Endothelial cell of umbilical vein (primary cell): Measurements from ENCODE around the gene GRXCR1. TPM values are rescaled to one million over a fixed set of nuclear protein-coding genes. Genes with fewer than 3 reads are reported as not detected.

Experiments used
- BruUV-seq: library from RNA; stranded (reverse); fragments of 400-500 nt; replicated peaks from 2 replicates; lab custom pipeline; 2021; lab: Mats Ljungman, UMichigan
- CTCF ChIA-PET: fragments of 300-600, 350-600 bp; sonication (Branson Sonifier 250); formaldehyde crosslinking; loops from one replicate; lab custom pipeline; 2021; ENCODE audit warnings: antibody characterized with exemption, inconsistent platforms; lab: Charles Lee
- POLR2A ChIA-PET: fragments of 300-600, 350-600 bp; sonication (Branson Sonifier 250); formaldehyde crosslinking; loops from one replicate; lab custom pipeline; 2021; ENCODE audit warnings: antibody characterized with exemption, inconsistent platforms; lab: Charles Lee
- DNase-seq: peaks from one replicate; pipeline ENCODE4 v3.0.0-alpha.2; 2011; ENCODE audit warnings: low read depth, low spot score
- FAIRE-seq: peaks from 2 replicates; lab custom pipeline; 2011; peaks lifted over from hg19 to GRCh38; lab: Jason Lieb, UNC
- H2AFZ ChIP-seq: 2 replicates; pipeline ENCODE4 v1.6.0; 2012; ENCODE audit warnings: low read depth, low read length, control low read depth, inconsistent platforms
- H3K27ac ChIP-seq: 2 replicates; pipeline ENCODE4 v1.5.1; 2011; ENCODE audit warnings: low read depth, mild to moderate bottlenecking, control low read depth, low read length, moderate library complexity; ENCODE audit not compliant: insufficient read depth
- H3K27me3 ChIP-seq, 2 experiments: 2 replicates each; pipeline versions ENCODE4 v1.6.0 to v1.6.1; 2011; ENCODE audit warnings: low read length in 2 of 2, mixed read lengths in 1 of 2; ENCODE audit not compliant: control insufficient read depth in 2 of 2, insufficient read depth in 2 of 2
- H3K36me3 ChIP-seq, 2 experiments: 2 replicates in 1 of 2; 3 replicates in 1 of 2; pipeline ENCODE4 v1.5.1; 2011; ENCODE audit warnings: low read length in 2 of 2, mild to moderate bottlenecking in 1 of 2, moderate library complexity in 1 of 2; ENCODE audit not compliant: control insufficient read depth in 2 of 2, insufficient read depth in 2 of 2; ENCODE audit errors: extremely low read depth in 1 of 2
- H3K4me1 ChIP-seq: 3 replicates; pipeline ENCODE4 v1.5.1; 2011; ENCODE audit warnings: mild to moderate bottlenecking, low read length; ENCODE audit not compliant: control insufficient read depth, insufficient read depth; ENCODE audit errors: extremely low read depth
- H3K4me2 ChIP-seq: 2 replicates; pipeline ENCODE4 v1.6.1; 2011; ENCODE audit warnings: low read length, control low read depth, mixed read lengths; ENCODE audit not compliant: insufficient read depth
- H3K4me3 ChIP-seq, 3 experiments: fragments of 200-600 bp in 1 of 3; sonication (generic), shearing (Covaris generic) in 1 of 3; replicated peaks in 1 of 3; 2 replicates each; pipeline ENCODE4 v1.5.1; 2011 to 2016; ENCODE audit warnings: control low read depth in 3 of 3, low read length in 3 of 3, mild to moderate bottlenecking in 2 of 3, inconsistent platforms in 1 of 3, low read depth in 1 of 3, moderate library complexity in 1 of 3; ENCODE audit not compliant: insufficient read depth in 1 of 3
- H3K79me2 ChIP-seq: 2 replicates; pipeline ENCODE4 v1.6.0; 2012; ENCODE audit warnings: low read length, inconsistent platforms; ENCODE audit not compliant: control insufficient read depth, insufficient read depth
- H3K9ac ChIP-seq: replicated peaks from 2 replicates; pipeline ENCODE3; 2011; ENCODE audit warnings: low read length, control low read depth; ENCODE audit not compliant: insufficient read depth; ENCODE audit errors: extremely low read depth
- H3K9me1 ChIP-seq: replicated peaks from 3 replicates; pipeline ENCODE4 v1.6.0; 2011; ENCODE audit warnings: mild to moderate bottlenecking, low read length; ENCODE audit not compliant: control insufficient read depth, insufficient read depth; ENCODE audit errors: extremely low read depth
- H3K9me3 ChIP-seq: replicated peaks from 2 replicates; pipeline ENCODE4 v1.5.1; 2012; ENCODE audit warnings: low read length, inconsistent platforms; ENCODE audit not compliant: control insufficient read depth, insufficient read depth
- H4K20me1 ChIP-seq: replicated peaks from 2 replicates; pipeline ENCODE3; 2011; ENCODE audit warnings: mild to moderate bottlenecking, low read length; ENCODE audit not compliant: control insufficient read depth, insufficient read depth; ENCODE audit errors: extremely low read depth
- EZH2 ChIP-seq: IDR thresholded peaks from 2 replicates; pipeline ENCODE4 v1.6.1; 2012; ENCODE audit warnings: borderline replicate concordance, low read depth, mild to moderate bottlenecking, moderate library complexity, low read length, inconsistent platforms; ENCODE audit not compliant: severe bottlenecking
- FOS ChIP-seq: IDR thresholded peaks from 2 replicates; pipeline ENCODE4 v1.6.1; 2011; ENCODE audit warnings: mild to moderate bottlenecking, low read length, moderate library complexity, borderline replicate concordance; ENCODE audit not compliant: insufficient read depth
- GATA2 ChIP-seq: IDR thresholded peaks from 2 replicates; pipeline ENCODE4 v1.7.0; 2011; ENCODE audit warnings: low read depth, mild to moderate bottlenecking, moderate library complexity, mixed read lengths, low read length; ENCODE audit not compliant: insufficient read length, insufficient read depth
- JUN ChIP-seq: IDR thresholded peaks from 2 replicates; pipeline ENCODE4 v1.6.1; 2011; ENCODE audit warnings: borderline replicate concordance, low read depth; ENCODE audit not compliant: insufficient read length, insufficient read depth
- MYC ChIP-seq: IDR thresholded peaks from one replicate; pipeline ENCODE4 v1.6.1; 2011; ENCODE audit warnings: mild to moderate bottlenecking, low read depth, low read length
- POLR2A ChIP-seq: IDR thresholded peaks from 2 replicates; pipeline ENCODE4 v1.6.1; 2012; ENCODE audit warnings: low read depth, mild to moderate bottlenecking, control low read depth, low read length
- POLR2AphosphoS5 ChIP-seq: IDR thresholded peaks from 2 replicates; pipeline ENCODE4 v1.6.1; 2012; ENCODE audit warnings: low read depth, mild to moderate bottlenecking, control low read depth, low read length, moderate library complexity; ENCODE audit not compliant: insufficient read depth
- dilution Hi-C: fragments of 300-500 bp; cut with MboI; formaldehyde crosslinking; loops from one replicate; pipeline ENCODE4 v1.15.0; 2019; ENCODE audit warnings: low sequenced_read_pairs; ENCODE audit not compliant: extremely low pct_ligation_motif_present
- intact Hi-C: fragments of 100-400 bp; cut with micrococcal nuclease; formaldehyde crosslinking; loops from one replicate; pipeline ENCODE4 v1.10.0; 2022
- polyA plus RNA-seq, 4 experiments: library from polyadenylated mRNA; depleted of rRNA in 3 of 4; stranded (reverse) in 3 of 4; unstranded in 1 of 4; fragments of >200 nt; gene quantifications; 2 replicates each; pipeline versions ENCODE4 v1.2.1 to v1.2.3, GENCODE V29; 2011 to 2012; ENCODE audit warnings: missing spikeins in 1 of 4
- total RNA-seq: library from RNA; stranded (reverse); gene quantifications from 2 replicates; pipeline ENCODE4 v1.2.3, GENCODE V29; 2021
- TF ChIP-seq, protein P1 (sequence below), 2 donors: IDR thresholded peaks; 1 replicate in 1 of 2; 2 replicates in 1 of 2; pipeline ENCODE4 v1.5.1; 2011; ENCODE audit warnings: low read length in 2 of 2, mild to moderate bottlenecking in 2 of 2, moderate library complexity in 2 of 2, control low read depth in 1 of 2, inconsistent platforms in 1 of 2, low read depth in 1 of 2; ENCODE audit not compliant: insufficient read depth in 1 of 2; ENCODE audit errors: extremely low read depth in 1 of 2
- TF ChIP-seq, protein P2 (sequence below): IDR thresholded peaks from 2 replicates; pipeline ENCODE4 v1.6.1; 2011; ENCODE audit not compliant: insufficient read depth, insufficient read length

GRXCR1 gene
- total and polyA plus RNA-seq, 2 donors (not counting 3 experiments of a cell fraction or from before 2014, with no cell fraction given) = not detected

DNA sequence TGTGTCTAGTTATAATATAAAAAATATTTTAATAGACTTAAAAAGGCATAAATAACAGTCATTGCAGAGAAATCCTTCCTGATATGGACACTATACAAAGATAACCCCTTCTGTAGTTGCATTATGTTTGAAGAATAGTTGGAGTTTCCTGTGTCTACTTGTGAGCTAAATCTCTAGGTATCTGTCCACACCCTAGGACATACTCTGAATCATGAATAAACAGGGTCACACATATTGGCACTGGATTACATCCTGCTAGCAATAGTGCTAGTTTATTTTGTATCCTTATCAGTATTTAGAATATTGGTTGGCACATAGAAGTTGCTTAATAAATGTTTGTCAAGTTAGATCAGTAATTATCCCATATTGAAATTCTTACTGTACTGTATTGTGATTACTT lies 173.9 kb downstream of the GRXCR1 start:
- no peak for DNase-seq
- no peak for FAIRE-seq
- Histone ChIP-seq H3K36me3 (no peaks in the 10 kb centered on the region), H3K27ac (no peak overlapping the region), H3K9me1 (no peaks in the 10 kb centered on the region), H3K9ac (no peak overlapping the region), H3K79me2 (no peaks in the 10 kb centered on the region), H3K4me1 (no peaks in the 10 kb centered on the region), H3K4me2 (no peak overlapping the region), H2AFZ (no peak overlapping the region), H3K4me3 (no peak overlapping the region), H4K20me1 (no peaks in the 10 kb centered on the region), H3K27me3 (no peaks in the 10 kb centered on the region), H3K9me3 (no peaks in the 10 kb centered on the region)
- ChIA-PET POLR2A (no interaction called here), CTCF (no interaction called here)
- dilution Hi-C loops = no loop called here
- no peak for TF ChIP-seq FOS
- TF ChIP-seq JUN = no peak
- TF ChIP-seq, protein P1, sequence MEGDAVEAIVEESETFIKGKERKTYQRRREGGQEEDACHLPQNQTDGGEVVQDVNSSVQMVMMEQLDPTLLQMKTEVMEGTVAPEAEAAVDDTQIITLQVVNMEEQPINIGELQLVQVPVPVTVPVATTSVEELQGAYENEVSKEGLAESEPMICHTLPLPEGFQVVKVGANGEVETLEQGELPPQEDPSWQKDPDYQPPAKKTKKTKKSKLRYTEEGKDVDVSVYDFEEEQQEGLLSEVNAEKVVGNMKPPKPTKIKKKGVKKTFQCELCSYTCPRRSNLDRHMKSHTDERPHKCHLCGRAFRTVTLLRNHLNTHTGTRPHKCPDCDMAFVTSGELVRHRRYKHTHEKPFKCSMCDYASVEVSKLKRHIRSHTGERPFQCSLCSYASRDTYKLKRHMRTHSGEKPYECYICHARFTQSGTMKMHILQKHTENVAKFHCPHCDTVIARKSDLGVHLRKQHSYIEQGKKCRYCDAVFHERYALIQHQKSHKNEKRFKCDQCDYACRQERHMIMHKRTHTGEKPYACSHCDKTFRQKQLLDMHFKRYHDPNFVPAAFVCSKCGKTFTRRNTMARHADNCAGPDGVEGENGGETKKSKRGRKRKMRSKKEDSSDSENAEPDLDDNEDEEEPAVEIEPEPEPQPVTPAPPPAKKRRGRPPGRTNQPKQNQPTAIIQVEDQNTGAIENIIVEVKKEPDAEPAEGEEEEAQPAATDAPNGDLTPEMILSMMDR (IDR thresholded peaks at IDR 0.05; ENCODE audit: extremely low read depth in 1 of 2, insufficient read depth in 1 of 2, low read depth in 1 of 2, low read length in 2 of 2) = no peak
- no peak for TF ChIP-seq POLR2AphosphoS5
- TF ChIP-seq GATA2 = no peak
- TF ChIP-seq EZH2 = no peak
- TF ChIP-seq POLR2A = no peak
- TF ChIP-seq, protein P2, sequence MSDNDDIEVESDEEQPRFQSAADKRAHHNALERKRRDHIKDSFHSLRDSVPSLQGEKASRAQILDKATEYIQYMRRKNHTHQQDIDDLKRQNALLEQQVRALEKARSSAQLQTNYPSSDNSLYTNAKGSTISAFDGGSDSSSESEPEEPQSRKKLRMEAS = no peak
- TF ChIP-seq MYC = no peak
- no TSS peak for BruUV-seq
- intact Hi-C loops = no loop called here
